Heart left ventricle (tissue), 16 donors: ENCODE data around the gene COQ5. TPM values are rescaled to one million over a fixed set of nuclear protein-coding genes. Genes with fewer than 3 reads are reported as not detected.

Experiments used
- ATAC-seq, 4 donors: fragments of 200-7000 bp; cut with Tn5 transposase; one replicate each; pipeline ENCODE4 v1.9.1; 2020 to 2022; ENCODE audit warnings: moderate library complexity in 4 of 4, mild to moderate bottlenecking in 3 of 4, moderate number of reproducible peaks in 1 of 4
- DNase-seq, 5 donors: peaks; one replicate each; pipeline ENCODE4 v3.0.0-alpha.2; 2020
- H3K27ac ChIP-seq, 12 donors: fragments of 200-600 bp; sonication (generic) in 4 of 12; one replicate each; pipeline versions ENCODE4 v1.5.0 to v1.8.0; 2016 to 2022; ENCODE audit warnings: mild to moderate bottlenecking in 2 of 12
- H3K27me3 ChIP-seq, 9 donors: fragments of 200-600 bp; sonication (generic) in 2 of 9; one replicate each; pipeline versions ENCODE4 v1.5.1 to v1.8.0; 2016 to 2022; ENCODE audit warnings: mild to moderate bottlenecking in 3 of 9
- H3K36me3 ChIP-seq, 9 donors: fragments of 200-600 bp; sonication (generic) in 2 of 9; one replicate each; pipeline versions ENCODE4 v1.5.0 to v1.8.0; 2018 to 2022; ENCODE audit warnings: mild to moderate bottlenecking in 2 of 9
- H3K4me1 ChIP-seq, 12 donors: fragments of 200-600 bp; sonication (generic) in 4 of 12; one replicate each; pipeline versions ENCODE4 v1.5.0 to v1.8.0; 2016 to 2022; ENCODE audit warnings: mild to moderate bottlenecking in 3 of 12
- H3K4me3 ChIP-seq, 12 donors: fragments of 200-600 bp; sonication (generic) in 4 of 12; one replicate each; pipeline versions ENCODE4 v1.5.0 to v1.8.0; 2017 to 2022; ENCODE audit warnings: mild to moderate bottlenecking in 9 of 12, moderate library complexity in 4 of 12
- H3K9me3 ChIP-seq, 12 donors: fragments of 200-600 bp; sonication (generic) in 4 of 12; one replicate each; pipeline versions ENCODE4 v1.5.0 to v1.8.0; 2016 to 2022; ENCODE audit warnings: mild to moderate bottlenecking in 1 of 12
- CTCF ChIP-seq, 12 donors: fragments of 200-600 bp; sonication (generic) in 4 of 12; IDR thresholded peaks; one replicate each; pipeline versions ENCODE4 v1.5.0 to v1.8.0; 2018 to 2022; ENCODE audit warnings: antibody characterized with exemption in 12 of 12, mild to moderate bottlenecking in 5 of 12
- POLR2A ChIP-seq, 2 donors: fragments of 450-650 bp; IDR thresholded peaks; one replicate each; pipeline ENCODE4 v1.6.1; 2017; ENCODE audit warnings: antibody characterized with exemption in 2 of 2, mild to moderate bottlenecking in 2 of 2, moderate library complexity in 2 of 2
- WGBS, 4 donors: extraction: QIAGEN DNeasy Blood & Tissue Kit in 2 of 4; methylation state at CpG; one replicate each; pipeline versions ENCODE4 v1.1.5 to v1.1.7; 2013 to 2018; 5-methylcytosine and 5-hydroxymethylcytosine counted together
- intact Hi-C, 10 donors: fragments of 100-400 bp; cut with DNase I; formaldehyde crosslinking; loops; one replicate each; pipeline versions ENCODE4 v1.11.1 to v1.14.2; 2022
- polyA plus RNA-seq, 2 donors: library from polyadenylated mRNA; stranded (reverse); fragments of 200-250 nt; gene quantifications; one replicate each; pipeline ENCODE4 v1.2.3, GENCODE V29; 2013
- total RNA-seq, 9 donors: library from RNA; depleted of rRNA in 2 of 9; stranded (reverse); fragments of >200 nt in 2 of 9; fragmentation: NEBNext Ultra II Directional in 3 of 9; extraction: Animal tissue kit (Norgen Biotek cat#: 25700) in 3 of 9; gene quantifications; one replicate each; pipeline versions ENCODE4 v1.1.0 to v1.2.4, GENCODE V29; 2016 to 2023
- donor health status: ischemic (EF 13 %, LVEDD 7.1; RV severe dilation, severe dysfunction).
- donor health status: healthy with polysubstance abuse.
- donor health status: DM: no; HTN: yes; CAD: no.
- donor health status: DM: no; HTN: no; CAD: no.
- donor health status: ischemic (EF 25% LVEDD 6.9; RV normal size, moderate dysfunction).
- donor health status: ischemic (EF 25% LVEDD 5.7; RV mildly dilated, moderate dysfunction).
- donor health status: healthy.
- donor health status: DM: yes; HTN: yes; CAD: no.
- donor health status: ischemic (EF 35%, LVEDD 5.7; RV mildly dilated, moderate dysfunction).
- donor health status: nonischemic (EF 11% LVEDD 7.7; RV severe dilation, severe dysfunction).
- donor health status: DM: yes; HTN: yes; CAD: no.
- donor health status: PGD.
- donor health status: ischemic (EF 29% LVEDD 5.4; RV normal size, mild dysfunction).
- donor health status: nonischemic (EF 23%, LVEDD 6.1; RV moderate dilation, normal function).

The COQ5 gene
- total and polyA plus RNA-seq, 11 donors: 27.9 to 48.9 (median 36.7) TPM

- no peak for TF ChIP-seq POLR2A (IDR thresholded peaks at IDR 0.05)
- TF ChIP-seq CTCF (IDR thresholded peaks at IDR 0.05): no peak
- intact Hi-C loops: no loop called here
- H3K27me3 ChIP-seq: no peaks in the 10 kb centered on the region
- peaks cover 5 to 28% (median 19%) of the 10 kb centered on the region in 12 donors for H3K4me1 ChIP-seq
- H3K4me3 ChIP-seq: no peak overlapping the region
- peaks cover 3 to 100% (median 90%) of the 10 kb centered on the region in 9 donors for H3K36me3 ChIP-seq
- no peak for DNase-seq
- 90% methylated on average over 2 of the region's 2 CpGs for WGBS, 4 donors
- H3K27ac ChIP-seq: no peak overlapping the region
- no peaks in the 10 kb centered on the region for H3K9me3 ChIP-seq
- no peak for ATAC-seq
These were observed 28.6 kb upstream of the COQ5 start for GRCh38 chr12:120557589-120557988.

GRCh38 chr12:120554678-120555077 lies 25.7 kb upstream of the COQ5 start:
- no peaks in the 10 kb centered on the region for H3K9me3 ChIP-seq
- H3K27me3 ChIP-seq: no peaks in the 10 kb centered on the region
- H3K36me3 ChIP-seq: peaks cover 0 to 86% (median 71%) of the 10 kb centered on the region in 9 donors
- 38 to 67% (median 58%) methylated on average over 1 of the region's 1 CpG for WGBS, 4 donors
- DNase-seq: peak in 4 of 5 donors; percentile 34 to 69 (median 42)
- H3K4me3 ChIP-seq: no peak overlapping the region
- ATAC-seq: peak; percentile 82 to 93 (median 89)
- H3K27ac ChIP-seq: peak overlapping the region; percentile 2 to 80 (median 45)
- peaks cover 9 to 54% (median 42%) of the 10 kb centered on the region in 12 donors for H3K4me1 ChIP-seq
- TF ChIP-seq POLR2A (IDR thresholded peaks at IDR 0.05) (no peak), CTCF (IDR thresholded peaks at IDR 0.05) (no peak)
- intact Hi-C loops: loop anchor here in 1 of 10 donors (2.0 kb wide), 1 partner anchor 20 kb away; the partner anchor contains the start of gene RNF10

- Histone ChIP-seq H3K36me3 (peaks cover 0 to 82% (median 49%) of the 10 kb centered on the region in 9 donors), H3K4me3 (no peak overlapping the region), H3K27ac (peak overlapping the region in 1 of 12 donors; percentile 7), H3K27me3 (no peaks in the 10 kb centered on the region), H3K4me1 (peaks cover 9 to 92% (median 56%) of the 10 kb centered on the region in 12 donors), H3K9me3 (no peaks in the 10 kb centered on the region)
- WGBS, 4 donors: 60 to 80% (median 77%) methylated on average over 3 of the region's 3 CpGs
- no peak for DNase-seq
- no peak for TF ChIP-seq POLR2A (IDR thresholded peaks at IDR 0.05)
- no peak for TF ChIP-seq CTCF (IDR thresholded peaks at IDR 0.05)
- intact Hi-C loops: no loop called here
- ATAC-seq: no peak
These were observed 17.1 kb upstream of the COQ5 start for GRCh38 chr12:120546050-120546386.

GRCh38 chr12:120544691-120545090 lies 15.7 kb upstream of the COQ5 start:
- H3K9me3 ChIP-seq: no peaks in the 10 kb centered on the region
- H3K36me3 ChIP-seq: peaks cover 0 to 82% (median 47%) of the 10 kb centered on the region in 9 donors
- H3K4me1 ChIP-seq: peaks cover 10 to 92% (median 57%) of the 10 kb centered on the region in 12 donors
- H3K27ac ChIP-seq: peak overlapping the region in 1 of 12 donors; percentile 16
- no peak overlapping the region for H3K4me3 ChIP-seq
- no peak for ATAC-seq
- intact Hi-C loops: no loop called here
- WGBS, 4 donors: 78 to 82% (median 81%) methylated on average over 3 of the region's 3 CpGs
- no peaks in the 10 kb centered on the region for H3K27me3 ChIP-seq
- no peak for DNase-seq
- TF ChIP-seq CTCF (IDR thresholded peaks at IDR 0.05) (no peak), POLR2A (IDR thresholded peaks at IDR 0.05) (no peak)
